GM18858 (cell line): Measurements from ENCODE around the gene HHEX.
"Not testable (repeated sequence)": the region's sequence is repeated elsewhere in the genome, so short reads cannot be mapped to it uniquely, and the experiment has no call there.

Source experiments
- ATAC-seq: cut with Tn5 transposase; IDR thresholded peaks from one replicate; pipeline ENCODE4 v1.9.1; 2021; ENCODE audit not compliant: unreplicated experiment

HHEX gene

DNA sequence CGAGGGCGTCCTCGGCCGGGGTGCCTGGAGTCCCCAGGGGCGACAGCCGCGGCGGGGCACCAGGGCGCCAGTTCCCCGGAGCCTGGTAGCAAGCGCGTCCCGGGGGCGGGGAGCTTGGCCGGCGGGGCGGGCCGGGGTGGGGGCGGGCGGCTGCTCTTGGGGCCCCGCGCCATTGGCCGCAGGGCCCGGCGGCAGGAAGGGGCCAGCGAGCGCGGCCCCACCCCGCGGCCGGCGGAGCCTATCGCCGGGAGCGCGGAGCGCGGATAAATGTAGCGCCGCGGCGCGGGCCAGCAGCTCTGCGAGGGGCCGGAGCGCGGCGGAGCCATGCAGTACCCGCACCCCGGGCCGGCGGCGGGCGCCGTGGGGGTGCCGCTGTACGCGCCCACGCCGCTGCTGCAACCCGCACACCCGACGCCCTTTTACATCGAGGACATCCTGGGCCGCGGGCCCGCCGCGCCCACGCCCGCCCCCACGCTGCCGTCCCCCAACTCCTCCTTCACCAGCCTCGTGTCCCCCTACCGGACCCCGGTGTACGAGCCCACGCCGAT is at the start of gene HHEX:
HHEX (plus strand) TSS at position 293 of the 548 bp plus-strand sequence; CDS start at position 325, 32 bp downstream.
- no peak for ATAC-seq

DNA sequence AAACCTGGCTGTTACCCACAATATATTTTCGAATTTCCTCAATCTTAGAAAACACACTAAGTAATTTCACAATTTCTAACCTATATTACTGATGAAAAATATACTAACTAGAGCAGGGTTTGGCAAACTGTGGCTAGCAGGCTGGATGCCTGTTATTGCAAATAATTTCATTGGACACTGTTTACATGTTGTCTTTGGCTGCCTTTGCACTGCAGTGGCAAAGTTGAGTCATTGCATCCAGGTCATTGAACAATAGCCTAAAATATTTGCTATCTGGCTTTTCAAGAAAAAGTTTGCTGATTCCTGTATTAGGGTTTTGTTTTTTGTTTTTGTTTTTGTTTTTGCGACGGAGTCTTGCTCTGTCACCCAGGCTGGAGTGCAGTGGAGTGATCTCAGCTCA is 49.6 kb upstream of the HHEX start:
- no peak for ATAC-seq

DNA sequence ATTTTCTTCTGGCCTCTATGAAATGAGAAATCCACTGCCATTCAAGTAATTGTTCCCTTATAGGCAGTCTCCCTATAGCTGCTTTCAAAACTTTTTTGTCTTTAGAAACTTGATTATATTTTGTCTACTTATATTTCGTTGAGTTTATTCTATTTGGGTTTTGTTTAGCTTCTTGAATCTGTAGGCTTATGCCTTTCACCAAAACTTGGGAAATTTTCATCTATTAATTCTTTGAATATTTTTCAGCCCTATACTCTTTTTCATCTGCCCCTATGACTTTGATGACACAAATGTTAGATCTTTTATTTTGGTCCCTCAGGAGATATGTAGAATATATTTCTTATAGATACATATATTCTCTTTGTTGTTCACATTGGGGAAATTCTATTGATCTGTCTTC is 48.3 kb upstream of the HHEX start:
- no peak for ATAC-seq

DNA sequence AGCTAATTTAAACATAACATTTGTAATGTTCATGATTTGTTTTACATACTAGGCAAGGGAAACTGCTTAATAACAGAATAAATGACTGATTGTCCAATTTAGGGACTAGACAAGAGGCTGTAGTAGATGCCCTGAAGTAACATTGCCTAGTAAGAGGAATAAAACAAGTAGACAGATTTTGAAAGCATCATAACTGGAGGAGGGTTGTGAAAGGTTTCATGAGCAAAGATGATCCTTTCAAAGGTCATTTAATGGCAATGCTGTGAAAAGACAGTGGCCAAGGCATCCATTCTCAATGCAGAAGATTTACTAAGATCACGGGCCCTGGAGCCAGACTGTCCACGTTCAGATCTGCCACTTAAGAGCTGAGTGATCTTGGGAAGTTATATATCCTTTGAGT is 44.8 kb upstream of the HHEX start:
- ATAC-seq, result no peak

DNA sequence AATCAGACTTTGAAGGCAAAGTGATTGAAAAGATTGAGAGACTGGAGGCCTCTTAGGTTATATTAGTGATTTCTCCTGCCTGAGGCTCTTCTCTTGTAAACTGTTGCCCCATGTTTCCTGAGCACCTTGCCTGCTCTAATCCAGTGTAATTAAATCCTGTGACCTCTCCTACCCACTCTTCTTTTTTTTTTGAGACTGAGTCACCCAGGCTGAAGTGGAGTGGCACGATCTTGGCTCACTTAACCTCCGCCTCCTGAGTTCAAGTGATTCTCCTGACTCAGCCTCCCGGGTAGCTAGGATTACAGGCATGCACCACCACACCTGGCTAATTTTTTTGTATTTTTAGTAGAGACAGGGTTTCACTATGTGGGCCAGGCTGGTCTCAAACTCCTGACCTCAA is 38.9 kb upstream of the HHEX start:
- not testable (repeated sequence) for ATAC-seq

DNA sequence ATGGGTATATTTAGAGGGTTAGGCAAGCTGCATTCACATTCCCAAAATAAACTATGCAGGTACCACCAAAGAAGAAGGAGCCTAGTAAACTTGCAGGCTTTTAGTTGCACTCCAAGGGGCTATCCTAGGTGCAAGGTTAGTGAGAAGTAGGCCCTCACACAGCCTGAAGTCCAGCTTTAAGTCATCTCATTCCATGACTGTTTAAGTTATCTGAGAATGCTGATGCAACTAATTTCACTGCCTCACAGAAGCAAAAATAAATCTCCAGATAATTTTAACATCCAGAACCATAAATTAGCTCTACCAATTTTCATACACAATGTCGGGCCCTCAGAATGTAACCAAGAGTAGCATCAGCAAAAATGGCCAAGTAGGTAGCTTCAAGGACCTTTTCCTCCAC is 34.3 kb upstream of the HHEX start:
- no peak for ATAC-seq

DNA sequence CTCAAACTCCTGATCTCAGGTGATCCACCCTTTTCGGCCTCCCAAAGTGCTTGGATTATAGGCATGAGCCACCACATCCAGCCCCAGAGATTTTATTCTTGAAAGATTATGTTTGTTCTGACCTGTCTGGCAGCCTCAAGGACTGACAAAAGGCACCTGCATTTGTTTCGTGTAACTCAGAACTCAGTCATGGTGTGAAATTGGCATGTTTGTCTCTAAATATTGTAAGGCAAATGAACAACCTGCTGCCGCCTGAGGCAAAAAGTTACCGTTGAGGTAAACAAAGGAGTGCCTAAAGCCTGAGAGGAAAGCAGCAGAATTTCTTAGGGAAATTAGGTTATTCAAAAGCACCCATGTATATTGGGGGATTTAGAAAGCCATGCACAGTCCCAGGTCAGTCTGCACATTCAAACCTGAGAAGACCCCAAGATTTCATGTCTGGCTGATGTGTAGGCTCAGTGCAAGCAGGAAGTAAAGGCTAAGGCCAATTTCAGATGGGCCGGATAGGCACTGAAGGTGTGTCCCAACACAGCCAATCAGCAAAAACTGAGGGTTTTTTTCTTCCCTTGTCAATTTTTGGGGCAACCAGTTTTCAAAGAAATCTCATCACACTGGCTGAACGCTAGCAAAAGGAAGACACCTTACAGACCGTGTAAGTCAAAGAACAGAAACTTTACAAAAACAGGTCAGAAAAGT is 33.3 kb upstream of the HHEX start:
- ATAC-seq, result no peak

DNA sequence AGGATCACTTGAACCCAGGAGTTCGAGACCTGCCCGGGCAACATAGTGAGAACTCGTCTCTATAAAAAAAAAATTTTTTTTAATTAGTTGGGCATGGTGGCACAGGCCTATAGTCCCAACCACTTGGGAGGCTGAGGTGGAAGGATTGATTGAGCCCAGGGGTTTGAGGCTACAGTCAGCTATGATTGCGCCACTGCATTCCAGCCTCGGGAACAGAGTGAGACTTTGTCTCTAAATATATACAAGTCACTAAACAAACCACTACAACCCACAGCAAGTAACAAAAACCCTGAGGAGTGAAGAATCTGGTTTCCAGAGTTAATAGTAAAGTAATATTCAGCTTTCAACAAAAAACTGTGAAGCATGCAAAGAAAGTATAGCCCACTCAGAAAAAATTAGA is 32.7 kb upstream of the HHEX start:
- ATAC-seq, result no peak

DNA sequence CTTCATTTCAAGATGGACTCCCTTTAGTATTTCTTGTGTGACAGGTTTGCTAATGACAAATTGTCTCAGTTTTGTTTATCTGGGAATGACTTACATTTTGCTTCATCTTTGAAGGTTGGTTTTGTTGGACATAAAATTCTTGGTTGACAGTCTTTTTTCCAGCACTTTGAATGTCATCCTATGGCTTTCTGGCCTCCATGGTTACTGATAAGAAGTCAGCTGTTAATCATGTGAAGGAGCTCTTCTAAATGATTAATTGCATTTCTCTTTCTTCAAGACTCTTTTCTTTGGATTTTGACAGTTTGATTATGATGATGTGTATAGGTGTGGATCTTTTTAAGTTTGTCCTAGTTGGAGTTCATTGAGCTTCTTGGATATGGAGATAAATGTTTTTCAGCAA is 26.9 kb upstream of the HHEX start:
- no peak for ATAC-seq

DNA sequence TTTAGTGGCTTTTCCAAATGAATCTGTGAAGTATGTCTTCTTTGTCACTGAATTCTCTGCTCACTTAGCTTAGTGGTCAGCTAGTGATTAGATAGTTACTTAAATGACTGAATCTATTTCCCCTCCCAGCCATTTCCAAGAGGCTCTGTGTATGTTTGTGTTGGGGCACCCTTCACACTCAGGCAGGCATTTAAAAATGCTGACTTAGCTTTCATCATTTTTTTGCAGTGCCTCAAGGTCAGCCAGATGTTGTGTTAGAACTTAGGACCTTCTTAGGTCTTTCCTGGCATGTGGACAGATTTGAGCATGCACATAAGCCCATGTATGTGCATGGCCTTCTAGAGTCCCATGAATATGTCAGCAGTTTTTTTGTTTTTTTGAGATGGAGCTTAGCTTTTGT is 25.4 kb upstream of the HHEX start:
- ATAC-seq, result no peak

DNA sequence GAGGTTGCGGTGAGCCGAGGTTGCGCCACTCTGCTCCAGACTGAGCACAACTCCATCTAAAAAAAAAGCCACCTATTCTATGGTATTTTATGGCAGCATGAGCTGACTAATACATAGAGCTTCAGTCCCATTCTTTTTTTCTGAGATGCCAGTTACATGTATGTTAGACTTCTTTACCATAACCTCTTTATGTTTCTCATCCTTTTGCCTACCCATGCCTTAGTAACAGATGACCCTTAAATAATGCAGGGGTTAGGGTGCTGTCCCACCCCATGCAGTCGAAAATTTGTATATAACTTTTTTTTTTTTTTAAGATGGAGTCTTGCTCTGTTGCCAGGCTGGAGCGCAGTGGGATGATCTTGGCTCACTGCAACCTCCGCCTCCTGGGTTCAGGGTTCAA is 22.7 kb upstream of the HHEX start:
- ATAC-seq, result no peak

DNA sequence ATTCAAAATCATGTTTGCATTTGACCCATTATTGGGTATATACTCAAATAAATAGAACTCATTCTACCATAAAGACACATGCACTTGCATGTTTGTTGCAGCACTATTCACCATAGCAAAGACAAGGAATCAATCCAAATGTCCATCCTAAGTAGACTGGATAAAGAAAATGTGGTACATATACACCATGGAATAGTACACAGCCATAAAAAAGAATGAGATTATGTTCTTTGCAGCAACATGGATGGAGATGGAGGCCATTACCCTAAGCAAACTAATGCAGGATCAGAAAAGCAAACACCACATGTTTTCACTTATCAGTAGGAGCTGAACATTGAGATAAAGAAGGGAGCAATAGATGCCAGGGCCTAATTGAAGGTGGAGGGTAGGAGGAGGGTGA is 12.0 kb upstream of the HHEX start:
- ATAC-seq, result no peak

DNA sequence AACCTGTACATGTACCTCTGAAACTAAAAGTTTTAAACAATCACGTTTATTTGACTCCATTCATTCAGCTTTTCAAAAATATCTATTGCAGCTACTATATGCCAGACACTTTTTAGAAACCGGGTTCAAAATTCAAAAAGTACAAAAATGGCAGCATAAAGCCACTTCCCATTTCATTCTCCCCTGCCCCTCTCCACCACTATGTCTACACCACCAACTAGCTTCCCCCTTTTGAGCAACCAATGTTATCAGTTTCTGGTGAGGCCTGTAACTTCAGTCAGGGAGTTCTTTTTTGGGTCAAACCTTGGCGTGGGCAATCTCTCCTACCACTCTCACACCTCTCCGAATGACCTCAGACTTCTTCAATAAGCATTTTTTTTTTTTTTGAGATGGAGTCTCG is 11.5 kb upstream of the HHEX start:
- ATAC-seq, result no peak

DNA sequence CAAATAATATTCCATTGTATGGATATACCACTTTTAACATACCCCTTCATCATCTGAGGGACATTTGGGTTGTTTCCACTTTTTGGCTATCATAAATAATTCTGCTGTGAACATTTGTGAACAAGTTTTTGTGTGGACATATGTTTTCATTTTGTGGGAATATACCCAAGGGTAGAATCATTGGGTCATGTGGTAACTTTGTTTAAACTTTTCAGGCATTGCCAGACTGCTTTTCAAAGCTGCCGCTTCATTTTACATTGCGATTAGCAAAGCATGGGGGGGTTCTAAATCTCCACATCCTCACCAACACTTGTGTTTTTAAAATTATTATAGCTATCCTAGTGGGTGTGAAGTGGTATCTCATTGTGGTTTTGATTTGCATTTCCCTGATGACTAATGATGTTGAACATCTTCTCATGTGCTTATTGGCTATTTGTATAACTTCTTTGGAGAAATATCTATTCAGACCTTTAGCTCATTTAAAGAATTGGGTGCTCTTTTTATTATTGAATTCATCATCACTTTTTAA is 8.4 kb upstream of the HHEX start:
- ATAC-seq, result no peak

DNA sequence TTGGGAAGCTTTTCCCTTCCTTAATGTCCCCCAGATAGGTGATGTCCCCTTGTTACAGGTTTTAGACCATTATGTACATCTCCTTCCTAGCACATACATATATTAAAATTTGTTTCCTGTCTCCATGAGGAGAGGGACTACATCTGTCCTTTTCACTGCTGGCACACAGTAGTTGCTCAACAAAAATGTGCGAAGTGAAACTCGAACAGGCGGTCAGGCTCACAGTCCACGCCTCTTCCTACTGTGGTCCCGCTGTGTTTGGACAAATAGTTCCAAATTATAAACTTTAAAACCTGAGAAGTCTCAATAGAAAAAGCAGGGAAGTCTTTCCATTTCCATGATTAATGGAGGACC is 1.2 kb upstream of the HHEX start:
- ATAC-seq, result no peak

DNA sequence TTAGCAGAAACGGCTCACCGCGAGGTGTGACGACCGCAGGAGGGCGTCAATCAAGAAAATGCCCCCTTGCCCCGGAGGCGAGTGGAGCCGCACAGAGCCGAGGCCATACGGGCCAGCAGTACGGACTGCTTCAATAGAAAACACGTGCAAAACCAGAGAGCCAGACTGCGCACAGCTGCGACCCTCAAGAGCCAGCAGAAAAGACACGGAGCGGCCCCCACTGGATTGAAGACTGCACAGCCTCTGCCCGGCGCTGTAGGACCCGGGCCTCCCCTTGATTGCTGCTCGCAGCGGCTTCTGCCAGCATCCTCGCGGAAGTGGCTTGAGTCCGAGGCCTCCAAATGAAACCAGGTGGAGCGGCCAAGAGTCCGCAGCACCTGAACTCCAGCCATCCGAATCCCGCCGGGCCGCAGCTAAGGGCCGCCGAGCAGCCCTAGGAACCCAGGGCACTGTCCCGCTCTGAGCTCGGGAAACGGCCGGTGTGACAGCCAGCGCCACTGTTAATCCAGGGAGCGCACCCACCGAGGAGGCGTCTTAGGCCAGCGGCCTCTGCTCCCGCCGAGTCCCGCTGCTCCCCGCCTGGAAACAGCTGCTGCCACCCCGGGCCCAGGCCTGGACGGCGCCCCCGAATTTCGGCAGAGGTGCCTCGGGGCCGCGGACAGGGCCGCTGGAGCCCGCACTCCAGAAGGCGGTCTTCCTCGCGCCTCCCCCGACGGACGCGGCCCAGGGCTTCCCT is 660 bp upstream of the HHEX start:
- ATAC-seq, result no peak

DNA sequence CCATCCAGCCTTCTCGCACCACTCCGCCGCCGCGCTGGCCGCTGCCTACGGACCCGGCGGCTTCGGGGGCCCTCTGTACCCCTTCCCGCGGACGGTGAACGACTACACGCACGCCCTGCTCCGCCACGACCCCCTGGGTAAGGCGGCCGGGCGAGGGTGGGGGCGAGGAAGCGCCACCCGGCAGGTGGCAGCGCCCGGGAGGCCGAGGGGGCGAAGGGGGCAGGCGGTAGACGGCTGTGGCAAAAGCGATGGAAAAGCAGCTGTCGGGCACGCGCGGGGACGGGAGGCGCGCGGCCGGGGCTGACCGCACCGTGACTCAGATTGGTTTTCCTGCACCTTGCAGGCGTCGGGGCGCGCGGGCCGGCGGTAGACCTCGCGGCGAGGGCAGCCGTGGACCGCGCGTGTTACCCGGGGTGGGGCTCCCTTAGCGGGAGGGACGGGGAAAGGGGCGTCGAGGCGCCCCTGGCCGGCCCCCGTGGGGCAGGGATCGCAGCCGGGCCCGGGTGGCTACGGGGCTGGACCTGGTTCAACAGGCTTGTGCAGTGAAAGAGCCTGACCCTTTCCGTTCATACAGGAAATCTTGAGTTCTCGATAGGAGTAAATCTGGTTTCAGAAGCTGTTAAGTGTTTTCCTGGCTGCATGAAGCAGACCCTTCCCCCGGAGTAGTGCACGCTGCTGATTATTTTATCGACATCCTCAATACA is 608 bp downstream of the HHEX start:
- ATAC-seq, result no peak

DNA sequence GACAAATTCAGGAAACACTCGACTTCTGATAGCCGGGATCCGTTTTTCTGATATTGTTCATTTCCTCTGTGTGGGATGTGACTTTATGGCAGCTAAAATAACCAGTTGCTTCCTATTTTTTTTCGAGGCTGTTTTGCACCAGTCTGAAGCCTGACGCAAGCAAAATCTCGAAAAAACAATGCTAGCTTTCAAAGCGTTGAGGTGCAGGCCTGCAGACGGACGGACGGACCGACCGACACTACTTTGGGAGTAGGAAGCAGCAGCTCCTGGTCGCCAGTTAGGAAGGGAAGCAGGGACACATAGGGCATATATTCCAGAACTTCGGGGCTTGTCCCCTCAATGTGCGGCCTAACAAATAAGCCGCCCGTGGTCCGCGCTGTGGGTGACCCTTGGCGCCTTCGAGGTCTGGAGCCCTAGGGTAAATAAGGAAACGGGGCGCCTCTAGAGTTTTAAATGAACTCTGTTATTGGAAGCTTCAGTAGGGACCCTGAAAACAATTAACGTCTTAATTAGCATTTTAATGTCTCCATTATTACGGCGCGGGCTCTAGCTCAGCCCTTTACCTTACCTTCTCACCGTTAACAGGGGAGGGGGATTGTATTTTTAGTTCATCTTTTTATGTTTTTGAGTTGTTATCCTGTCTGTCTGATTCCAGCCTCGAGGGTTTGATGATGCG is 1.3 kb downstream of the HHEX start:
- ATAC-seq, result no peak

DNA sequence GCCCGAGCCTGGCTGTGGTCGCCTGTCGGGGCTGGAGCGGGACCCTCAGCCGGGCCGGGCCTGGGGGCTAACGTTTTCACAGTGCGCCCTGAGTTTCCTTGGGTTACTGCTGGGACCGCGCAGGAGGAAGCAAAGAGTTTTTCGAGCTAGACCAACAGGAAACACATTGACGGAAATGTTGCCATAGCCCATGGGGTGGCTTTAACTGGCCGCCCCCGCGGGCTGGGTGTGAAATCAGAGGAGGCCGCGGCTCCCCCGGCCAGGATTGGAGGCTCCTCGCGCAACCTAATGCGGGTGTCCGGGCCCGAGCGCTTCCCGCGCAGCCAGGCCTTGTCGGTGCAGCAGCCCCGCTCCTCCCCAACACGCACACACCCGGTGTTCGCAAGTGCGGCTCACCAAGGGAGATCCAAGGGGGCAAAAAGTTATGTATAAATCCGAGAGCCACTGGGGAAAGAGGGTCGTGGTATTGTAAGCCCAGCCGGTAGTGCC is 1.9 kb downstream of the HHEX start:
- no peak for ATAC-seq

DNA sequence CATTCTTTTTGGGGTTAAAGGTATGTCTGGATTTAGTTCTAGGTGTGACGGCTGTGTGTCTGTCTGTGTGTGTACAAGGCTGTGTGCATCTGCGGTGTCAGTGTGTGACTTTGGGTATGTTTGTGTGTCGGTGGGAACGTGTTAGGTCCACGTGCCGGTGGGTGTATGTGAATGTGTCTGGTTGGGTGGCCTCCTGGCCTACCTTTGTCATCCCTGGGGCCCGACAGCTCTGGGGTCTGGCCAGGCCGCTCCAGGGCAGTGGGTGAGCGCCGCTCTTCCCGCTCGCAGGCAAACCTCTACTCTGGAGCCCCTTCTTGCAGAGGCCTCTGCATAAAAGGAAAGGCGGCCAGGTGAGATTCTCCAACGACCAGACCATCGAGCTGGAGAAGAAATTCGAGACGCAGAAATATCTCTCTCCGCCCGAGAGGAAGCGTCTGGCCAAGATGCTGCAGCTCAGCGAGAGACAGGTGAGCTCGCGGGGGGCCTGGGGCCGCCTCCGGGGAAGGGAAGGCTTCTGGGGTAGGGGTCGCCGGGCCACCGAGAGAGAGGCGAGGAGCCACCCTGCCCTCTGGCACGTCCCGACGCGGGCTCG is 2.4 kb downstream of the HHEX start:
- ATAC-seq, result no peak
